Astrocyte (in vitro differentiated cells and primary cell): ENCODE measurements around the gene ADGRE1. TPM values are rescaled to one million over a fixed set of nuclear protein-coding genes. Genes with fewer than 3 reads are reported as not detected.
"Not testable (repeated sequence)": the region's sequence is repeated elsewhere in the genome, so short reads cannot be mapped to it uniquely, and the experiment has no call there.

Source experiments
- DNase-seq: peaks from one replicate; pipeline ENCODE4 v3.0.0-alpha.2; 2010; ENCODE audit warnings: low read depth
- FAIRE-seq: peaks from 2 replicates; lab custom pipeline; 2011; peaks lifted over from hg19 to GRCh38; lab: Jason Lieb, UNC
- H2AFZ ChIP-seq: 2 replicates; pipeline ENCODE4 v1.6.0; 2012; ENCODE audit warnings: low read depth, low read length, inconsistent platforms
- H3K27ac ChIP-seq: 2 replicates; pipeline ENCODE4 v1.5.1; 2011; ENCODE audit warnings: low read depth, low read length, inconsistent platforms
- H3K27me3 ChIP-seq: 2 replicates; pipeline ENCODE4 v1.6.0; 2011; ENCODE audit warnings: low read length, inconsistent platforms; ENCODE audit not compliant: insufficient read depth
- H3K36me3 ChIP-seq: 2 replicates; pipeline ENCODE4 v1.5.1; 2011; ENCODE audit warnings: low read length, inconsistent platforms; ENCODE audit not compliant: insufficient read depth
- H3K4me1 ChIP-seq: 2 replicates; pipeline ENCODE4 v1.5.1; 2011; ENCODE audit warnings: low read length, inconsistent platforms; ENCODE audit not compliant: insufficient read depth
- H3K4me2 ChIP-seq: 2 replicates; pipeline ENCODE4 v1.6.0; 2012; ENCODE audit warnings: low read length, inconsistent platforms
- H3K4me3 ChIP-seq: 2 replicates; pipeline ENCODE4 v1.5.1; 2011; ENCODE audit warnings: low read depth, mild to moderate bottlenecking, low read length, inconsistent platforms; ENCODE audit not compliant: insufficient read depth
- H3K79me2 ChIP-seq: 2 replicates; pipeline ENCODE4 v1.6.0; 2012; ENCODE audit warnings: mild to moderate bottlenecking, low read length, inconsistent platforms; ENCODE audit not compliant: insufficient read depth
- H3K9ac ChIP-seq: 2 replicates; pipeline ENCODE4 v1.6.0; 2012; ENCODE audit warnings: mild to moderate bottlenecking, low read length, inconsistent platforms
- H3K9me3 ChIP-seq: 2 replicates; pipeline ENCODE4 v1.5.1; 2012; ENCODE audit warnings: low read depth, mild to moderate bottlenecking, low read length, inconsistent platforms; ENCODE audit not compliant: insufficient read depth
- H4K20me1 ChIP-seq: 2 replicates; pipeline ENCODE4 v1.6.0; 2012; ENCODE audit warnings: low read length, inconsistent platforms; ENCODE audit not compliant: insufficient read depth
- H3K27ac Mint-ChIP-seq: one replicate; pipeline ENCODE4 v1.8.0; 2021; ENCODE audit warnings: mild to moderate bottlenecking, mixed read lengths; ENCODE audit not compliant: unreplicated experiment
- H3K27me3 Mint-ChIP-seq: one replicate; pipeline ENCODE4 v1.8.0; 2021; ENCODE audit warnings: low read depth, mixed read lengths; ENCODE audit not compliant: unreplicated experiment
- H3K36me3 Mint-ChIP-seq: one replicate; pipeline ENCODE4 v1.8.0; 2021; ENCODE audit warnings: low read depth, mixed read lengths; ENCODE audit not compliant: unreplicated experiment
- H3K4me1 Mint-ChIP-seq: one replicate; pipeline ENCODE4 v1.8.0; 2021; ENCODE audit warnings: low read depth, mixed read lengths; ENCODE audit not compliant: unreplicated experiment
- H3K4me3 Mint-ChIP-seq: one replicate; pipeline ENCODE4 v1.8.0; 2021; ENCODE audit warnings: mild to moderate bottlenecking, moderate library complexity, mixed read lengths; ENCODE audit not compliant: unreplicated experiment
- H3K9me3 Mint-ChIP-seq: one replicate; pipeline ENCODE4 v1.8.0; 2021; ENCODE audit warnings: mild to moderate bottlenecking, mixed read lengths; ENCODE audit not compliant: unreplicated experiment
- EZH2 ChIP-seq: IDR thresholded peaks from 2 replicates; pipeline ENCODE4 v1.6.1; 2012; ENCODE audit warnings: mild to moderate bottlenecking, low read length, inconsistent platforms; ENCODE audit not compliant: insufficient read depth
- total RNA-seq: library from RNA; stranded (reverse); gene quantifications from 2 replicates; pipeline ENCODE4 v1.2.1, GENCODE V29; 2021
- TF ChIP-seq, protein P1 (sequence below): IDR thresholded peaks from 2 replicates; pipeline ENCODE4 v1.5.1; 2011; ENCODE audit warnings: low read depth, mild to moderate bottlenecking, inconsistent platforms, low read length, moderate library complexity; ENCODE audit not compliant: insufficient read depth

ADGRE1 gene
- total RNA-seq, 1 donor from 2014 or later, result not detected

DNA sequence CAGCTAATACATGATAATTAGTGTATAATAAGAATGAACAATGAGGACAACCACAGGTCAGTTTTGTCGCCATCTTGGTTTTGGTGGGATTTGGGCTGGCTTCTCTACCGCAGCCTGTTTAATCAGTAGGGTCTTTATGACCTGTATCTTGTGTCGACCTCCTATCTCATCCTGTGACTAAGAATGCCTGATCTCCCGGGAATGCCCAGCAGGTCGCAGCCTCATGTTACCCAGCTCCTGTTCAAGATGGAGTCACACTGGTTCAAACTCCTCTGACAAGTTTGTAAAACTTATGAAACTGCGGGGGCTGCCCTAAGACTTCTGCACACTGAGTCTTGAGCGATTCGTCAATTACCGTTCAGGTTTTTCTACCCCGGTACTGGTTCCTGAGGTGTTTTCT, 21.5 kb upstream of the ADGRE1 start:
- H3K9me3 ChIP-seq, result no peaks in the 10 kb centered on the region
- TF ChIP-seq EZH2, result no peak
- TF ChIP-seq, protein P1, sequence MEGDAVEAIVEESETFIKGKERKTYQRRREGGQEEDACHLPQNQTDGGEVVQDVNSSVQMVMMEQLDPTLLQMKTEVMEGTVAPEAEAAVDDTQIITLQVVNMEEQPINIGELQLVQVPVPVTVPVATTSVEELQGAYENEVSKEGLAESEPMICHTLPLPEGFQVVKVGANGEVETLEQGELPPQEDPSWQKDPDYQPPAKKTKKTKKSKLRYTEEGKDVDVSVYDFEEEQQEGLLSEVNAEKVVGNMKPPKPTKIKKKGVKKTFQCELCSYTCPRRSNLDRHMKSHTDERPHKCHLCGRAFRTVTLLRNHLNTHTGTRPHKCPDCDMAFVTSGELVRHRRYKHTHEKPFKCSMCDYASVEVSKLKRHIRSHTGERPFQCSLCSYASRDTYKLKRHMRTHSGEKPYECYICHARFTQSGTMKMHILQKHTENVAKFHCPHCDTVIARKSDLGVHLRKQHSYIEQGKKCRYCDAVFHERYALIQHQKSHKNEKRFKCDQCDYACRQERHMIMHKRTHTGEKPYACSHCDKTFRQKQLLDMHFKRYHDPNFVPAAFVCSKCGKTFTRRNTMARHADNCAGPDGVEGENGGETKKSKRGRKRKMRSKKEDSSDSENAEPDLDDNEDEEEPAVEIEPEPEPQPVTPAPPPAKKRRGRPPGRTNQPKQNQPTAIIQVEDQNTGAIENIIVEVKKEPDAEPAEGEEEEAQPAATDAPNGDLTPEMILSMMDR, result no peak
- H3K27me3 Mint-ChIP-seq, result peaks cover 5% of the 10 kb centered on the region
- H3K27me3 ChIP-seq, result no peaks in the 10 kb centered on the region
- no peak overlapping the region for H3K4me3 Mint-ChIP-seq
- no peaks in the 10 kb centered on the region for H3K36me3 ChIP-seq
- no peaks in the 10 kb centered on the region for H3K4me1 Mint-ChIP-seq
- no peak overlapping the region for H3K4me2 ChIP-seq
- DNase-seq (no peak), FAIRE-seq (no peak)
- H3K27ac ChIP-seq, result no peak overlapping the region
- peaks cover 10% of the 10 kb centered on the region for H3K9me3 Mint-ChIP-seq
- H3K79me2 ChIP-seq, result no peaks in the 10 kb centered on the region
- no peak overlapping the region for H3K4me3 ChIP-seq
- H3K4me1 ChIP-seq, result no peaks in the 10 kb centered on the region
- no peak overlapping the region for H3K27ac Mint-ChIP-seq
- no peaks in the 10 kb centered on the region for H3K36me3 Mint-ChIP-seq
- H3K9ac ChIP-seq, result no peak overlapping the region
- no peak overlapping the region for H2AFZ ChIP-seq
- H4K20me1 ChIP-seq, result no peaks in the 10 kb centered on the region

DNA sequence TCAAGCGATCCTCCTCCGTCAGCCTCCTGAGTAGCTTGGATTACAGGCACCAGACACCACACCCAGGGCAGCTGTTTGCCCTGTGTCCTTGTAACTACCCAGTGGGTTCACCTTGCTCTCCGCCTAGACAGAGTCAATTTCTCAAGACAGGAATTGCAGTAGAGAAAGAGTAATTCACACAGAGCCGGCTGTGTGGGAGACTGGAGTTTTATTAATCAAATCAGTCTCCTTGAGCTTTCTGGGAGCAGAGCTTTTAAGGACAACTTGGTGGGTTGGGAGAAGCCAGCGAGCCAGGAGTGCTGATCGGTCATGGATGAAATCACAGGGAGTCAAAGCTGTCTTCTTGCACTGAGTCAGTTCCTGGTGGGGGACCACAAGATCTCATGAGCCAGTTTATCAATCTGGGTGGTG, 20.6 kb upstream of the ADGRE1 start:
- no peak for TF ChIP-seq EZH2
- TF ChIP-seq, protein P1, result no peak
- H3K4me3 ChIP-seq, result no peak overlapping the region
- H3K36me3 ChIP-seq, result no peaks in the 10 kb centered on the region
- no peak for FAIRE-seq
- H3K27me3 ChIP-seq, result no peaks in the 10 kb centered on the region
- Mint-ChIP-seq H3K36me3 (no peaks in the 10 kb centered on the region), H3K27me3 (peaks cover 5% of the 10 kb centered on the region), H3K4me1 (no peaks in the 10 kb centered on the region), H3K27ac (no peak overlapping the region), H3K4me3 (no peak overlapping the region), H3K9me3 (peaks cover 9% of the 10 kb centered on the region)
- H3K9me3 ChIP-seq, result no peaks in the 10 kb centered on the region
- H3K27ac ChIP-seq, result no peak overlapping the region
- no peaks in the 10 kb centered on the region for H3K79me2 ChIP-seq
- H3K4me1 ChIP-seq, result no peaks in the 10 kb centered on the region
- H3K9ac ChIP-seq, result no peak overlapping the region
- H2AFZ ChIP-seq, result no peak overlapping the region
- no peaks in the 10 kb centered on the region for H4K20me1 ChIP-seq
- DNase-seq, result no peak
- no peak overlapping the region for H3K4me2 ChIP-seq

DNA sequence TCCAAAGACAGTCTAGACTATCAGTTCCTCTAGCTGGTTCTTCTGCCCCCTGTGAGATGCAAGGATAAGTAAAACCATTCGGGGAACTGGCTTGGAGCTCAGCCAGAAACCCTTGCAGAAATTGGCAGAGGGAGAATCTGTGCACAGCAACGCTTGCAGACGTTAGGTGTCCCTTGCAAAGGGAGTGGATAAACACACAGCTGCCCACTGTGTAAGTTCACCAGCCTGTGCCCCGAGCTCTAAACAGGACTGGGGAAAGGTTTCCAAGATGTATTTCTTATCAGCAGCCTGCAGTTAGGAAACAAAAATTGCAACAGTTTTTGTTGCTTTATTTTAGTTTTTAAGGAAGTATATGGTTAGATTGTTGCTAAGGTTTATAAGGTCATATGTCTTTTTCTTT, 19.0 kb upstream of the ADGRE1 start:
- no peaks in the 10 kb centered on the region for H3K4me1 ChIP-seq
- FAIRE-seq, result no peak
- H3K36me3 Mint-ChIP-seq, result no peaks in the 10 kb centered on the region

DNA sequence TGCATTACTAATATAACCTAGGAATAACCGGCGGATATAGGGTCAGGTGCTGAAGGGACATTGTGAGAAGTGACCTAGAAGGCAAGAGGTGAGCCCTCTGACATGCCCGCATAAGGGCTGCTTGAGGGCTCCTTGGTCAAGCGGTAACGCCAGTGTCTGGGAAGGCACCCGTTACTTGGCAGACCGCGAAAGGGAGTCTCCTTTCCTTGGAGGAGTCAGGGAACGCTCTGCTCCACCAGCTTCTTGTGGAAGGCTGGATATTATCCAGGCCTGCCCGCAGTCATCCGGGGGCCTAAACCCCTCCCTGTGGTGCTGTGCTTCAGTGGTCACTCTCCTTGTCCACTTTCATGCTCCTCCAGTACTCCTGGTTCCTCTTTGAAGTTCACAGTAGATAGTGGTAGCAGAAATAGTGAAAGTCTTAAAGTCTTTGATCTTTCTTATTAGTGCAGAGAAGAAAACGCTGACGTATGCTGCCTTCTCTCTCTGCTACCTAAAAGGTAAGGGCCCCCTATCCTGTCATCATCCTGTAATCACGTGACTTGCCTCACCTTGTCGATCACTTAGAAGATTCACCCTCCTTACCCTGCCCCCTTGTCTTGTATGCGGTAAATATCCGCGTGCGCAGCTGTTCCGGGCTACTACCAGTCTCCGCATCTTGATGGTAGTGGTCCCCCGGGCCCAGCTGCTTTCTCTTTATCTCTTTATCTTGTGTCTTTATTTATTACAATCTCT, 18.1 kb upstream of the ADGRE1 start:
- H3K27me3 Mint-ChIP-seq, H2AFZ ChIP-seq, H3K27ac ChIP-seq, H3K36me3 Mint-ChIP-seq, H3K79me2 ChIP-seq, H3K9ac ChIP-seq, H3K4me3 Mint-ChIP-seq, H3K9me3 ChIP-seq, H3K27ac Mint-ChIP-seq, H3K36me3 ChIP-seq, FAIRE-seq, H3K4me1 Mint-ChIP-seq, H3K4me3 ChIP-seq, H3K4me2 ChIP-seq, H3K4me1 ChIP-seq, DNase-seq, H4K20me1 ChIP-seq, H3K27me3 ChIP-seq: not testable (repeated sequence)
- peaks cover 16% of the 10 kb centered on the region for H3K9me3 Mint-ChIP-seq

More for the DNA sequence above, 19.0 kb upstream of the ADGRE1 start:
- Histone ChIP-seq H3K4me3 (no peak overlapping the region), H4K20me1 (no peaks in the 10 kb centered on the region), H2AFZ (no peak overlapping the region), H3K36me3 (no peaks in the 10 kb centered on the region), H3K4me2 (no peak overlapping the region), H3K27me3 (no peaks in the 10 kb centered on the region), H3K79me2 (no peaks in the 10 kb centered on the region), H3K9me3 (no peaks in the 10 kb centered on the region), H3K27ac (no peak overlapping the region), H3K9ac (no peak overlapping the region)
- no peak for DNase-seq
- Mint-ChIP-seq H3K27me3 (peaks cover 3% of the 10 kb centered on the region), H3K4me1 (no peaks in the 10 kb centered on the region), H3K4me3 (no peak overlapping the region), H3K27ac (no peak overlapping the region), H3K9me3 (peaks cover 13% of the 10 kb centered on the region)
- TF ChIP-seq EZH2, result no peak
- TF ChIP-seq, protein P1, result no peak
